GM12874 (cell line): ENCODE measurements around the gene VSIR.

Experiments used
- CTCF ChIP-seq: IDR thresholded peaks from 2 replicates; pipeline ENCODE4 v1.5.1; 2011; ENCODE audit warnings: low read depth, mild to moderate bottlenecking, control low read depth, low read length, moderate library complexity; ENCODE audit not compliant: insufficient read depth

Gene VSIR

GRCh38 chr10:71770255-71770654 is 3.1 kb downstream of the VSIR start:
- no peak for TF ChIP-seq CTCF

- TF ChIP-seq CTCF, result no peak
Measured at GRCh38 chr10:71769279-71769823, 4.0 kb downstream of the VSIR start.

GRCh38 chr10:71767420-71768035 is 5.8 kb downstream of the VSIR start:
- no peak for TF ChIP-seq CTCF

GRCh38 chr10:71766717-71767419 is 6.5 kb downstream of the VSIR start:
- TF ChIP-seq CTCF, result no peak

- no peak for TF ChIP-seq CTCF
Measured at GRCh38 chr10:71765906-71766716, 7.2 kb downstream of the VSIR start.

- no peak for TF ChIP-seq CTCF
Measured at GRCh38 chr10:71765176-71765904, 8.0 kb downstream of the VSIR start.
